Right lobe of liver (tissue), 6 donors: ENCODE measurements around the gene RGS6. TPM values are rescaled to one million over a fixed set of nuclear protein-coding genes. Genes with fewer than 3 reads are reported as not detected.

Experiments used
- ATAC-seq, 4 donors: fragments of 200-7000 bp; cut with Tn5 transposase; one replicate each; pipeline ENCODE4 v1.9.1; 2020; ENCODE audit warnings: mild to moderate bottlenecking in 4 of 4, moderate library complexity in 4 of 4
- DNase-seq, 3 donors: peaks; one replicate each; pipeline ENCODE4 v3.0.0-alpha.2; 2020
- H3K27ac ChIP-seq, 3 donors: fragments of 200-600 bp; one replicate each; pipeline ENCODE4 v1.8.0; 2022
- H3K27me3 ChIP-seq, 2 donors: fragments of 200-600 bp; one replicate each; pipeline ENCODE4 v1.8.0; 2022
- H3K36me3 ChIP-seq, 4 donors: fragments of 200-600 bp; sonication (generic) in 1 of 4; one replicate each; pipeline versions ENCODE4 v1.5.1 to v1.8.0; 2017 to 2022; ENCODE audit warnings: control low read depth in 1 of 4
- H3K4me1 ChIP-seq, 4 donors: fragments of 200-600 bp; sonication (generic) in 1 of 4; one replicate each; pipeline versions ENCODE4 v1.5.1 to v1.8.0; 2017 to 2022; ENCODE audit warnings: control low read depth in 1 of 4
- H3K4me3 ChIP-seq, 3 donors: fragments of 200-600 bp; one replicate each; pipeline ENCODE4 v1.8.0; 2022
- H3K9me3 ChIP-seq, 4 donors: fragments of 200-600 bp; sonication (generic) in 1 of 4; one replicate each; pipeline versions ENCODE4 v1.5.1 to v1.8.0; 2017 to 2022; ENCODE audit warnings: control low read depth in 1 of 4
- CTCF ChIP-seq, 4 donors: fragments of 200-600 bp in 3 of 4; fragments of 450-650 bp in 1 of 4; IDR thresholded peaks; one replicate each; pipeline versions ENCODE4 v1.5.1 to v1.8.0; 2016 to 2022; ENCODE audit warnings: antibody characterized with exemption in 4 of 4, mild to moderate bottlenecking in 2 of 4
- POLR2A ChIP-seq: fragments of 450-650 bp; IDR thresholded peaks from one replicate; pipeline ENCODE4 v1.6.1; 2017; ENCODE audit warnings: antibody characterized with exemption, mild to moderate bottlenecking
- WGBS: methylation state at CpG from one replicate; pipeline ENCODE4 v1.1.6; 2018; ENCODE audit warnings: low coverage, low lambda C conversion rate; ENCODE audit not compliant: insufficient coverage; ENCODE audit errors: missing lambda C conversion rate; 5-methylcytosine and 5-hydroxymethylcytosine counted together
- intact Hi-C, 2 donors: fragments of 100-400 bp; cut with DNase I; formaldehyde crosslinking; loops; one replicate each; pipeline versions ENCODE4 v1.11.2 to v1.14.1; 2022
- total RNA-seq, 6 experiments: library from RNA; depleted of rRNA in 2 of 6; stranded (reverse); fragments of >200 nt in 2 of 6; fragmentation: NEBNext Ultra II Directional in 3 of 6; extraction: Animal tissue kit (Norgen Biotek cat#: 25700) in 3 of 6; gene quantifications; one replicate each; pipeline versions ENCODE4 v1.1.0 to v1.2.4, GENCODE V29; 2016 to 2023
- donor health status: DM: no; HTN: yes; CAD: no.
- donor health status: DM: no; HTN: no; CAD: no.
- donor health status: DM: no; HTN: no; CAD: no.
- donor health status: DM: no; HTN: yes; CAD: no.
- donor health status: DM: no; HTN: yes; CAD: no.

RGS6 gene
- total RNA-seq, 6 experiments from 2014 or later: 0.07 TPM; not detected in 5

GRCh38 chr14:72154645-72155378, 222.6 kb downstream of the RGS6 start:
- Histone ChIP-seq H3K4me1 (no peaks in the 10 kb centered on the region), H3K27ac (no peak overlapping the region), H3K4me3 (no peak overlapping the region), H3K27me3 (no peaks in the 10 kb centered on the region), H3K9me3 (no peaks in the 10 kb centered on the region), H3K36me3 (no peaks in the 10 kb centered on the region)
- DNase-seq (no peak), ATAC-seq (no peak)
- intact Hi-C loops: no loop called here
- TF ChIP-seq CTCF (IDR thresholded peaks at IDR 0.05) (no peak), POLR2A (no peak)
- WGBS: 72% methylated on average over 8 of the region's 10 CpGs

GRCh38 chr14:72155379-72155993, 223.3 kb downstream of the RGS6 start:
- Histone ChIP-seq H3K4me1 (no peaks in the 10 kb centered on the region), H3K36me3 (no peaks in the 10 kb centered on the region), H3K4me3 (no peak overlapping the region), H3K9me3 (no peaks in the 10 kb centered on the region), H3K27me3 (no peaks in the 10 kb centered on the region), H3K27ac (no peak overlapping the region)
- TF ChIP-seq POLR2A (no peak), CTCF (IDR thresholded peaks at IDR 0.05) (no peak)
- WGBS: 29% methylated on average over 3 of the region's 3 CpGs
- intact Hi-C loops: no loop called here
- DNase-seq (no peak), ATAC-seq (no peak)

GRCh38 chr14:72164420-72165228, 232.4 kb downstream of the RGS6 start:
- Histone ChIP-seq H3K4me3 (no peak overlapping the region), H3K9me3 (no peaks in the 10 kb centered on the region), H3K36me3 (no peaks in the 10 kb centered on the region), H3K27me3 (no peaks in the 10 kb centered on the region), H3K27ac (no peak overlapping the region), H3K4me1 (no peaks in the 10 kb centered on the region)
- TF ChIP-seq POLR2A (no peak), CTCF (IDR thresholded peaks at IDR 0.05) (no peak)
- 36% methylated on average over 7 of the region's 9 CpGs for WGBS
- ATAC-seq (no peak), DNase-seq (no peak)
- intact Hi-C loops: no loop called here

- ATAC-seq (no peak), DNase-seq (no peak)
- Histone ChIP-seq H3K9me3 (no peaks in the 10 kb centered on the region), H3K27me3 (no peaks in the 10 kb centered on the region), H3K4me1 (no peaks in the 10 kb centered on the region), H3K36me3 (no peaks in the 10 kb centered on the region), H3K4me3 (no peak overlapping the region), H3K27ac (no peak overlapping the region)
- WGBS: 64% methylated on average over 8 of the region's 8 CpGs
- intact Hi-C loops: no loop called here
- no peak for TF ChIP-seq CTCF (IDR thresholded peaks at IDR 0.05)
- no peak for TF ChIP-seq POLR2A
Observed at GRCh38 chr14:72165229-72165698, 233.0 kb downstream of the RGS6 start.
